Frontal cortex (tissue), 4 donors: ENCODE results near the gene ATAD2B. TPM values are rescaled to one million over a fixed set of nuclear protein-coding genes. Genes with fewer than 3 reads are reported as not detected.

ENCODE experiments used
- DNase-seq, 2 donors: peaks; one replicate each; pipeline ENCODE4 v3.0.0; 2012; ENCODE audit warnings: low spot score in 2 of 2
- FAIRE-seq: peaks from 2 replicates; lab custom pipeline; 2012; peaks lifted over from hg19 to GRCh38; lab: Jason Lieb, UNC
- total RNA-seq: library from RNA; depleted of rRNA; stranded (reverse); fragments of >200 nt; gene quantifications from one replicate; pipeline ENCODE4 v1.2.3, GENCODE V29; 2014
- donor health status: control.
- donor health status: control.
- donor health status: control.

The ATAD2B gene
- total RNA-seq, 1 donor from 2014 or later = 55.0 TPM

DNA sequence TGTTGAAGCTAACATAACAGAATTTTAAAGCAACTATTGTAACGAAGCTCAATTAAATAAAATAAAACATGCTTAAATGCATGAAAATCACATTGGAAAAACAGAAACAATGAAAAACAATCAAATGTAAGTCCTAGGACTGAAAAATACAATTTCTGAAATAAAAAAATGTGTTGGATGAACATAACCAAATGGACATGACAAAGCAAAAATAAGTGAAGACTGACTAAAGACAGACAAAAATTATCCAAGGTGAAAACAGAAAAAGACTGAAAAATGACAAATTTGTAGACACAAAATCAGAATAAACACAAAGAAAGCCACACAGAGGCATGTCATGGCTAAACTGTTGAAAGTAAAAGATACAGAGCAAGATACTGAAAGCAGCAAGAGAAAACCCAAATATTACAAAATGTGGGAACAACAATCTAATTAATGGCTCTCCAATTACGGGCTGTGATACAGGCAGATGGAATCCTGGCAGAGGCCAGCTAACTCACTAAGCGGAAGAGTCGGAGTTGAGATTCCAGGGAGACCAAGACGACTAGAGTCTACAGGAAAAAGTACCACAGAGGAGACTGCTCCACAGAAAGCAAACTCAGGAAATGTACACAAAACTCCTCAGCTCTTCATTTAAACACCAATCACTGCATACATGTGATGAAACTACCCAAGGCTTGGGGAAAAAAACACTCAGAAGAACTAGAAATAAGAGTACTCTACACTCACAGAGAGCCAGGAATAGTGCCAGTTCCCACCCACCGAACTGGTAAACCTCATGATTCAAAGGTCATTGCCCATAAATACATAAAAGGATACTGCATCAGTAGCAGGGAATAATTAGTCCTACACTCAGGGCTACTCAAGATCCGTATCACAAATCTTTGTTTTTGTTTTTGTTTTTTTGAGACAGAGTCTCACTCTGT, 83.6 kb downstream of the ATAD2B start:
- DNase-seq = no peak
- FAIRE-seq = no peak

DNA sequence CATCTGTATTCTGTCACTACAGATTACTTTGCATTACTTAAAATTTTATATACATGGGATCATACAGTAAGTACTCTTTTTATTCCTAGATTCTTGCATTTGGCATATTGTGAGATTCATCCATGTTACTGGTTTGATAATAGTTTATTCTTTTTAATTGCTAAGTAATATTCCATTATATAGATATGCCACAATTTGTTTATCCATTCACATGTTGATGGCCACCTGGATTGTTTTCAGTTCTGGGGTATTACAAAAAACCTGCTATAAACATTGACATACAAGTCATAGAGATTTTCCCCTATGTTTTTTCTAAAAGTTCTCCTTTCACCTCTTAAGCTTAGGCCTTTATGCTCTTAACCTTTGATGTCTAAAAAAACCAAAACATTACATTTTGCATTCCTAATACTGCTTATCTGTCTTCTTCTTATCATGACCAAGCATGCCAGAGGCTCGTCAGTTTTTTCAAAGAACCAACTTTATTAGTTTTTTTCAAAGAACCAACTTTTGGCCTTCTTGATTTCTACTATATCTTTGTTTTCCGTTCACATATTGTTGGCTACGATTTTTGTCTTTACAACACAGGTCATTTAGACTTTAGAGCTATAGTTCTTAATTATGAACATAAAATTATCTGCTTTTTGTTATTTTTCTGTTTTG, 86.9 kb downstream of the ATAD2B start:
- DNase-seq (no peak), FAIRE-seq (no peak)

GRCh38 chr2:23838996-23839395, 87.9 kb downstream of the ATAD2B start:
- FAIRE-seq = no peak

DNA sequence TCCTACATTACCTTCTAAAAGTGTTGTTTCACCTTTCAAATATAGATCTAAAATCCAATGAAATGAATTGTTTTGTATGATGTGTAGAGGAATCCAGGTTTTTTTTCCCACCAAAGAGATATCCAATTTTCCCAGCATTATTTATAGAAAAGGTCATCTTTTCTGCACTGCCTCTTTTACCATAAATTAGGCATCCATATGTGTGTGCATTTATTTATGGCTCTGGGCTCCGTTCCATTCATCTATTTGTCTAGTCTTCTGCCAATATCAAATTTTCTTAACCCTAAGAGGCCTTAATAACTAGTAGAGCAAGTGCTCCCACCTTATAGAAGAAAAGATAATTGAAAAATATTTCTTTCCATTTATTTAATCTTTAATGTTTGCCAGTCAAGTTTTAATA, 88.3 kb downstream of the ATAD2B start:
- DNase-seq (no peak), FAIRE-seq (no peak)

More at GRCh38 chr2:23838996-23839395, 87.9 kb downstream of the ATAD2B start:
- no peak for DNase-seq

DNA sequence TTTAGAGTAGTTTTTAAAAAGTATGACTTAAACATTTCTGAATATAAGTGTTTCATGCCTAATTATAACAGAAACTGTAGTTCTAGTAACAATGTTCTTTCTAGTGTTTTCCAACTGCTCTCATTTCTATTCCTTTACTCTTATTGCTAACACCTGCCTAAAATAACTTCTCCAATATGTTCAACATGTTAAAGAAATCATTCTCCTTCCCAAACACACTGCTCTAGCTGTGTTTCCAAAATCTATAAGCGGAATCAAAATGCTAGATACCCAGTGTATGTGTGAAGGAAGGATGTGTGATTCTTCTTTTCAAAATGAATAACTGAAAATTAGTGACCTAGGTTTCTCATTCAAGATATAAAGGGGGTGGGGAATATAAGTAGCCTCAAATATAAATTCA, 89.1 kb downstream of the ATAD2B start:
- no peak for FAIRE-seq

GRCh38 chr2:23836971-23837565, 89.9 kb downstream of the ATAD2B start:
- DNase-seq (no peak), FAIRE-seq (no peak)

More for the DNA sequence above, 89.1 kb downstream of the ATAD2B start:
- no peak for DNase-seq

GRCh38 chr2:23836505-23836904, 90.4 kb downstream of the ATAD2B start:
- no peak for FAIRE-seq
- no peak for DNase-seq

GRCh38 chr2:23835988-23836387, 90.9 kb downstream of the ATAD2B start:
- FAIRE-seq (no peak), DNase-seq (no peak)

- DNase-seq = no peak
- FAIRE-seq = no peak
Observed at GRCh38 chr2:23835423-23835822, 91.5 kb downstream of the ATAD2B start.

DNA sequence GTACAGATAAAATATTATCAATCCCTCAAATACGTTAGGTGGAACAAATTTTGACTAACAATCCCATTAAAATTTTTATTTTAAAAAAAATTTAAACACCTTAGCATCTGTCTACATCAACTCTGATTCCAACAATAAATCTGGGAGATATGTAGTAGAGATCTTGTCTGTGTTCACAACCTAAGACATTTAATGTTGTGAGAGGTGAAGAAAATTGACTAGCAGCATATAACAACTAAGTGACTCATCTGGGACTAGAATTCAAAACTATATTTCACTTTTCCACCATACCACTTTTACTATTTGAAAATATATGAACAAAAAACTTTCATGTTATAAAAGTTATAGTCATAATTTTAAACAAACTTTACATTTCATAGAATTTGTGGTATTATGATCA, 97.9 kb downstream of the ATAD2B start:
- FAIRE-seq (no peak), DNase-seq (no peak)

DNA sequence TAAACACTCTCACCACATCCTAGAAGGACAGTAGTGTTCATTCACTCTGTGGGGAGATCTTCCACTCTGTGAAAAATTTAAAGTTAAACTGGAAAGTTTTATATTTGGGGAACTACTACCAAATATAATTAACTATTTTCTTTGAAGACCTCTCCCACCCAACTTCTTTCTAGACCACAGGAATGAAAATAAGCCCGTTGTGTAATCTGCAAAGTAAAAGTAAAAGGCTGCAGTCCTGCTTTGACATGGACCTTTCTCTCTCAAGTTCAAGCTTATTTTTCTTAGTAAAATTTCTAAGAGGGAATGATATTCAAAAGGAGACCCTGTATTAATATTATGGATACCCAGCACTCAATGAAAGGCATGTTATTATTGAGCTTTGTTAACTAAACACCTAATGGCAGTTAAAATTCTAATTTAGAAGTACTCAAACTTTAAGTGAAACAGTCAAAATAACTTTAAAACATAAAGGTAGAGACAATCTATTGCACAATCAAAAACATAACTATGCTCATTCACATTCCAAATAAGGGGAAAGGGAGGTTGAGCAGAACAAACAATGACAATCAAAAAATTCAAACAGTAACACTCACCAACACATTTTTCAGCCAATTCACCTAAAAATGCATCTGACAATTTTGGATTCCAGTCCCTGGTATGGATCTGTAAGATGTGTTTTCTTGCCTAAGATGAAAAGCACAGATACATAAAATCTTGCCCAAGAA, 98.5 kb downstream of the ATAD2B start:
- no peak for FAIRE-seq

GRCh38 chr2:23827287-23827686, 99.6 kb downstream of the ATAD2B start:
- FAIRE-seq (no peak), DNase-seq (no peak)

More for the DNA sequence above, 98.5 kb downstream of the ATAD2B start:
- DNase-seq = no peak

DNA sequence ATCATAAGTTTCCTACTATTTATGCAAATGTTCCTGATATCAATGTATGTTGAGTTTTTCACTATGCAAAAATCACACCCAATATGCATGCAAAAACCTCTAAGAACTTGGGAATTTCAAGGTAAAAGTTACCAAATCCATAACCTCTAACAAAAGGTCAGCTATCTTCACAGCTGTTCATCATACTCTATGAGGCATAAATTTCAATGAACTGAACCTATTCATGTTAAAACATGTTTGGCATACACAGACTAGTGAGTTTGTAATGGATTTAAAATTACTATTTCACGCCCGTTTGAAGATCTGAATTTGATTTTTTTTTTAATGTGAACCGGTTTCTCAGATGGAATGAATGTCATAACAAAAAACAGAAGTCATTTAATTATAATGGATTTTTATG, 100.2 kb downstream of the ATAD2B start:
- FAIRE-seq (no peak), DNase-seq (no peak)

DNA sequence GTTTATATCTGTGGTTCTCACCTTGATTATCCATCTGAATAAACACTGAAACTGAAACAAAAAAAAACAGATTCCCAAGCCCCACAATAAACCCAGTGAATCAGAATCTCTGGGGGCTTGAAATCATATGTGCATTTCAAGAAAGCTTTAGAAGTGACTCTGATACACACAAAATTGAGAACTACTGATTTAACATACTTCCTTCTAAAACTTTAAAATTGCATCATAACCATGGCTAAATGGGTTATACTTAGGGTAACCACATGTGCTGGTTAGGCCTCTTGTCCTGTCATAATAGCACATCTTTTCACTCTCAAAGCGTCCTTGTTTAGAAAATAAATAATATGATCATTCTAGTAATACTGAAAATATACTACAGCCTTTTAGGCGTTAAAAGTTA, 100.9 kb downstream of the ATAD2B start:
- no peak for DNase-seq
- no peak for FAIRE-seq

GRCh38 chr2:23824777-23825212, 102.1 kb downstream of the ATAD2B start:
- FAIRE-seq (no peak), DNase-seq (peak in 1 of 2 donors; percentile 30)

DNA sequence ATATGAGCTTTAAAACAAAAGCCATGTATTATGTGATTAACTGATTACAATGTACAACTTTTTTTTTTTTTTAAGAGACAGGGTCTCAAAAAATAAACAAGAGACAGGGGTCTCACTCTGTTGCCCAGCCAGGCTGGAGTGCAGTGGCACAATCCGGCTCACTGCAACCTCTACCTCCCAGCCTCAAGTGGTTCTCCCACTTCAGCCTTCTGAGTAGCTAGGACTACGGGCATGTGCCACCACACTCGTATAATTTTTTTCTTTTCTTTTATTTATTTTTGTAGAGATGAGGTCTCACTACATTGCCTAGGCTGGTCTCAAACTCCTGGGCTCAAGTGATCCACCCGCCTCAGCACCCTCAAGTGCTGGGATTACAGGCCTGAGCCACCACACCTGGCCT, 103.1 kb downstream of the ATAD2B start:
- no peak for DNase-seq
- no peak for FAIRE-seq

DNA sequence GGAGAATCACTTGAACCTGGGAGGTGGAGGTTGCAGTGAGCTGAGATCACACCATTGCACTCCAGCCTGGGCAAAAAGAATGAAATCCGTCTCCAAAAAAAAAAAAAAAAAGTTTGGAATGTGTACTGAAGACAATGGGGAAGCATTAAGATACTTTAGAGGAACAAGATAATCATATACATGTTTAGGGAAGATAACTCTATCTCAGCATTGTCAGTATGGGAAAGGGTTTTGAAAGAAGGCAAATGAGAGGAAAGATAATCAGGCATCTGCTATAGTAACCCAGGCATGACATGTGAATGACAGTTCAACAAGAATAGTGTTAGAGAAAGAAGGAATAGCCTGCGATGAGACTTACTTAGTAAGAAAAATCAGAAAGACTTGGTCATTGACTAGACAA, 112.0 kb downstream of the ATAD2B start:
- FAIRE-seq (no peak), DNase-seq (no peak)

- FAIRE-seq = no peak
Observed at GRCh38 chr2:23813438-23813837, 113.5 kb downstream of the ATAD2B start.

DNA sequence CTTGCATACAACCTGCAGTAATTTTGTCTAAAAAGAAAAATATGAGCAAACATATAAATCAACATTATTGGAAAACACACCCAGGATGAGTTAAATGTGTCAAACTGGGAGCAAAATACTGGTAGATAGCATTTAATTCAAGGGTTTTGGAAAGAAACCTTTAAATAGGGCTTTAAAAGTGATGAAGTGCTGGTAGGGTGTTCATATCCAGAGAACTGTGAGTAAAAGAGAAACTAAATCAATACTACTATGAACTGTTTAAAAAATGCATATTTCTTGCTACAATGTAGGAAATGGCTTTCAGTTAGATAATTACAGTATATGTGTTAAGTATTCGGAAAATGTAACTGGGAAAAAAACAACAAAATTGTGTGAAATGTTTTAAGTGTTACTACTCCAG, 117.8 kb downstream of the ATAD2B start:
- FAIRE-seq (no peak), DNase-seq (no peak)

More at GRCh38 chr2:23813438-23813837, 113.5 kb downstream of the ATAD2B start:
- DNase-seq = no peak

DNA sequence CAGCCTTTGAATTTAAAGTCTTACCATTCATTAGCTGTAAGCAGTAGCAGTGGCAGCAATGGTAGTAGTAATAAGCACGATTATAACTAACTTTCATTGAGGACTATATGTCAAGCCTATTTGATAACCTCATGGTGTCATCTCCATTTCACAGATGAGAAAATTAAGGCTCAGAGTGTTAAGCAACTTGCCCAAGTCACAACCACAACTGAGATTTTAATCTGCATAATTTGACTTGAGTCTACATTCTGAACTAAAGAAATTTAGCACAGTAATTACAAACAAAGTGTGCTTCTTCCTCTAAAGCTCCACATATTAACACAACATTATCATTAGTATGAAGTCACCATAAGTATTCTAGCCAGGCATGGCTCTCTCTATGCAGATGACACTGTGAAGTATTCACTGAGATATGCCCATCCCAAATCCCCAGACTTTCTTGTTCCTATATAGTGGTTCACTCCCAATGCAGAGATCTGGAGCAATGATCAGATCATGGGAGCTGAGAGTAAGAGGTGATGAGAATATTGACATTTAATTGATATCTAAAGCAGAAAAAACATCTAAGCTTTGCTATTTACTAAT, 120.2 kb downstream of the ATAD2B start:
- DNase-seq (no peak), FAIRE-seq (no peak)
